CD4-positive, alpha-beta memory T cell (primary cell): ENCODE results near the gene BRAF. TPM values are rescaled to one million over a fixed set of nuclear protein-coding genes. Genes with fewer than 3 reads are reported as not detected.
A peak's percentile ranks its signal among the peaks of the same experiment; 100 is the strongest.
"Not testable (repeated sequence)": the region's sequence is repeated elsewhere in the genome, so short reads cannot be mapped to it uniquely, and the experiment has no call there.

Source experiments
- CTCF ChIA-PET: fragments of 350-600 bp; sonication (Branson Sonifier 250); formaldehyde crosslinking; loops from one replicate; lab custom pipeline; 2021; ENCODE audit warnings: inconsistent platforms; ENCODE audit not compliant: partially characterized antibody; lab: Charles Lee
- POLR2A ChIA-PET: fragments of 350-600 bp; sonication (Branson Sonifier 250); formaldehyde crosslinking; loops from one replicate; lab custom pipeline; 2021; ENCODE audit not compliant: partially characterized antibody; lab: Charles Lee
- DNase-seq, 5 donors: peaks; one replicate each; pipeline versions ENCODE4 v3.0.0 to v3.0.0-alpha.2; 2020 to 2022; ENCODE audit warnings: mixed read lengths in 1 of 5
- H3K27ac ChIP-seq: one replicate; pipeline ENCODE4 v1.7.0; 2013; ENCODE audit warnings: low read depth, low read length
- H3K27me3 ChIP-seq: 2 replicates; pipeline ENCODE4 v1.7.0; 2013; ENCODE audit warnings: mild to moderate bottlenecking, low read length, moderate library complexity; ENCODE audit not compliant: insufficient read depth
- H3K36me3 ChIP-seq: 2 replicates; pipeline ENCODE4 v1.7.0; 2013; ENCODE audit warnings: mild to moderate bottlenecking, low read length, moderate library complexity; ENCODE audit not compliant: insufficient read depth
- H3K4me1 ChIP-seq: 2 replicates; pipeline ENCODE4 v1.7.0; 2013; ENCODE audit warnings: mild to moderate bottlenecking, low read length, moderate library complexity; ENCODE audit not compliant: insufficient read depth
- H3K4me3 ChIP-seq, 2 donors: one replicate each; pipeline ENCODE4 v1.7.0; 2013; ENCODE audit warnings: low read length in 2 of 2, mild to moderate bottlenecking in 1 of 2
- H3K9me3 ChIP-seq, 2 donors: one replicate each; pipeline ENCODE4 v1.7.0; 2013; ENCODE audit warnings: low read length in 2 of 2, control low read depth in 1 of 2; ENCODE audit not compliant: control insufficient read depth in 1 of 2
- H3K27ac Mint-ChIP-seq, 7 donors: one replicate each; pipeline ENCODE4 v1.8.0; 2020 to 2021; ENCODE audit warnings: mixed read lengths in 7 of 7, mild to moderate bottlenecking in 6 of 7, inconsistent platforms in 3 of 7, moderate library complexity in 3 of 7
- H3K27me3 Mint-ChIP-seq, 2 donors: one replicate each; pipeline ENCODE4 v1.8.0; 2020 to 2021; ENCODE audit warnings: mixed read lengths in 2 of 2
- H3K36me3 Mint-ChIP-seq, 2 donors: one replicate each; pipeline ENCODE4 v1.8.0; 2020 to 2021; ENCODE audit warnings: mixed read lengths in 2 of 2, inconsistent platforms in 1 of 2, mild to moderate bottlenecking in 1 of 2
- H3K4me1 Mint-ChIP-seq, 4 donors: one replicate each; pipeline ENCODE4 v1.8.0; 2020 to 2021; ENCODE audit warnings: mixed read lengths in 4 of 4, mild to moderate bottlenecking in 1 of 4
- H3K4me3 Mint-ChIP-seq, 8 donors: one replicate each; pipeline ENCODE4 v1.8.0; 2020 to 2021; ENCODE audit warnings: mixed read lengths in 8 of 8, mild to moderate bottlenecking in 7 of 8, moderate library complexity in 6 of 8, inconsistent platforms in 3 of 8
- H3K9me3 Mint-ChIP-seq, 8 donors: one replicate each; pipeline ENCODE4 v1.8.0; 2020 to 2021; ENCODE audit warnings: mixed read lengths in 8 of 8, mild to moderate bottlenecking in 5 of 8, inconsistent platforms in 3 of 8, moderate library complexity in 1 of 8
- intact Hi-C: fragments of 100-400 bp; cut with micrococcal nuclease; formaldehyde crosslinking; loops from one replicate; pipeline ENCODE4 v1.15.1; 2023
- polyA plus RNA-seq, 2 donors: library from polyadenylated mRNA; unstranded; fragments of 300-500 nt; fragmentation: Illumina TruSeq; gene quantifications; one replicate each; pipeline ENCODE4 v1.2.3, GENCODE V29; 2021
- total RNA-seq, 2 experiments: library from RNA; stranded (reverse); gene quantifications; one replicate each; pipeline ENCODE4 v1.2.3, GENCODE V29; 2021

The BRAF gene
- total and polyA plus RNA-seq, 4 experiments from 2014 or later, result 10.0 to 52.5 (median 28.8) TPM

GRCh38 chr7:140743255-140743654 is 181.5 kb downstream of the BRAF start:
- peaks cover 14% of the 10 kb centered on the region for H3K36me3 ChIP-seq
- POLR2A ChIA-PET, result not testable (repeated sequence)
- CTCF ChIA-PET, result interaction anchor here (1.0 to 1.2 kb wide), 2 partner anchors 20 to 41 kb away, joined by 3 read pairs; no protein-coding TSS in a partner anchor

GRCh38 chr7:140738280-140738679 is 186.4 kb downstream of the BRAF start:
- Mint-ChIP-seq H3K27me3 (no peaks in the 10 kb centered on the region), H3K27ac (no peak overlapping the region), H3K9me3 (no peaks in the 10 kb centered on the region), H3K4me1 (no peaks in the 10 kb centered on the region), H3K36me3 (peaks cover 33 to 37% of the 10 kb centered on the region in 2 donors), H3K4me3 (no peak overlapping the region)
- intact Hi-C loops, result no loop called here
- no peak for DNase-seq
- ChIA-PET POLR2A (no interaction called here), CTCF (no interaction called here)
- Histone ChIP-seq H3K36me3 (peaks cover 14% of the 10 kb centered on the region), H3K4me3 (no peak overlapping the region), H3K9me3 (no peaks in the 10 kb centered on the region), H3K27me3 (no peaks in the 10 kb centered on the region), H3K4me1 (no peaks in the 10 kb centered on the region), H3K27ac (no peak overlapping the region)

More at GRCh38 chr7:140743255-140743654, 181.5 kb downstream of the BRAF start:
- H3K4me1 Mint-ChIP-seq, H3K9me3 Mint-ChIP-seq, H3K27ac Mint-ChIP-seq, H3K4me1 ChIP-seq, intact Hi-C loops, H3K27me3 Mint-ChIP-seq, H3K9me3 ChIP-seq, H3K4me3 Mint-ChIP-seq, DNase-seq, H3K27me3 ChIP-seq, H3K27ac ChIP-seq, H3K4me3 ChIP-seq: not testable (repeated sequence)
- H3K36me3 Mint-ChIP-seq, result peaks cover 34 to 43% of the 10 kb centered on the region in 2 donors

GRCh38 chr7:140734729-140735128 is 190.0 kb downstream of the BRAF start:
- no peaks in the 10 kb centered on the region for H3K9me3 Mint-ChIP-seq
- ChIA-PET CTCF (no interaction called here), POLR2A (no interaction called here)
- Histone ChIP-seq H3K36me3 (peaks cover 11% of the 10 kb centered on the region), H3K27ac (no peak overlapping the region), H3K4me1 (no peaks in the 10 kb centered on the region), H3K9me3 (no peaks in the 10 kb centered on the region), H3K4me3 (no peak overlapping the region), H3K27me3 (no peaks in the 10 kb centered on the region)
- H3K36me3 Mint-ChIP-seq, result peaks cover 23 to 29% of the 10 kb centered on the region in 2 donors
- intact Hi-C loops, result no loop called here
- no peak overlapping the region for H3K4me3 Mint-ChIP-seq
- H3K27me3 Mint-ChIP-seq, result no peaks in the 10 kb centered on the region
- H3K4me1 Mint-ChIP-seq, result no peaks in the 10 kb centered on the region
- DNase-seq, result no peak
- H3K27ac Mint-ChIP-seq, result no peak overlapping the region

DNA sequence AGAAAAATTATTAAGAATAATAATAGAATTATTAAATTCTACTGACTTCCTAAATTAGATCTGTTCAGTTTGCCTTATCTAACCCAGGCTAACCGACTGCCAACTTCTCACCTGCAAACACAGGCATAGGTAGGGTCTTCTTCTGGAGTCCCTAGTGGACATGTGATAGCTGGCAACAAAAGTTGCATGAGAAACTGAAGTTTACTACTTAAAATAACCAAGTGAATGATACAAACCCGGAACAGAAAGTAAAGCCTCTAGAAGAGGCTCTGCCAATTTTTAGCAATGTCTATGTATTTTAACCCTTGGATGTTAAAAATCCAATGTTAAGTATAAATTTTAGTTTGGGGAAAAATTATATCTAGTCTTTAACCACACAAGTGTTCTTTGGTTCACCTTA is 190.6 kb downstream of the BRAF start:
- Histone ChIP-seq H3K36me3 (peaks cover 8% of the 10 kb centered on the region), H3K27me3 (no peaks in the 10 kb centered on the region), H3K4me3 (no peak overlapping the region), H3K9me3 (no peaks in the 10 kb centered on the region), H3K4me1 (no peaks in the 10 kb centered on the region), H3K27ac (no peak overlapping the region)
- POLR2A ChIA-PET, result no interaction called here
- Mint-ChIP-seq H3K4me3 (no peak overlapping the region), H3K27me3 (no peaks in the 10 kb centered on the region), H3K36me3 (peaks cover 20 to 27% of the 10 kb centered on the region in 2 donors), H3K27ac (no peak overlapping the region), H3K4me1 (no peaks in the 10 kb centered on the region), H3K9me3 (no peaks in the 10 kb centered on the region)
- CTCF ChIA-PET, result no interaction called here
- intact Hi-C loops, result no loop called here
- DNase-seq, result no peak

GRCh38 chr7:140732416-140732815 is 192.3 kb downstream of the BRAF start:
- no peaks in the 10 kb centered on the region for H3K9me3 Mint-ChIP-seq
- no peak overlapping the region for H3K4me3 Mint-ChIP-seq
- DNase-seq, result no peak
- ChIA-PET CTCF (no interaction called here), POLR2A (no interaction called here)
- no peaks in the 10 kb centered on the region for H3K36me3 ChIP-seq
- no peak overlapping the region for H3K27ac ChIP-seq
- H3K27me3 Mint-ChIP-seq, result no peaks in the 10 kb centered on the region
- H3K36me3 Mint-ChIP-seq, result peaks cover 14 to 27% of the 10 kb centered on the region in 2 donors
- intact Hi-C loops, result no loop called here
- no peaks in the 10 kb centered on the region for H3K27me3 ChIP-seq
- peak overlapping the region in 1 of 7 donors; percentile 51 for H3K27ac Mint-ChIP-seq
- H3K4me1 ChIP-seq, result no peaks in the 10 kb centered on the region
- no peaks in the 10 kb centered on the region for H3K9me3 ChIP-seq
- H3K4me1 Mint-ChIP-seq, result no peaks in the 10 kb centered on the region
- H3K4me3 ChIP-seq, result no peak overlapping the region

DNA sequence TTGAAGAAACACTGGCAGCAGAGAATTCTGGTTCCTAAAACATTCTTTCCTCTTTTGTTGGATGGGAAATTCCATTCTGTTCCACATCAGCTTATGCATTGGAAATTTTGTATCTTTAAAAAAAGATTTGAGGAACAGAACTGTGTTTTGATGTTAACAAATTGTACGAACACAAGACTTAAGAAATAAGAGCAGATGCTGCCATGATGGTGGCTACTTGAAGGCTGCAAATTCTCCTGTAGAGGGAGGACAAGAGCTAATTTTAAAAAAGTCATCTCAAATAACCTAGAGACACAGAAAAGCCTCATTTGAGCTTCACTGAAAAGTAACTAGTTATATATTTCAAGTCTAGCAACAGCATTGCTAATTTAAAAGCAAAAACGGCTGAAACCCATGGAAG is 198.4 kb downstream of the BRAF start:
- Mint-ChIP-seq H3K4me3 (no peak overlapping the region), H3K4me1 (peaks cover 11 to 18% (median 15%) of the 10 kb centered on the region in 4 donors), H3K9me3 (no peaks in the 10 kb centered on the region), H3K27me3 (no peaks in the 10 kb centered on the region), H3K27ac (peak overlapping the region in 3 of 7 donors; percentile 7 to 61 (median 36)), H3K36me3 (peaks cover 5 to 13% of the 10 kb centered on the region in 2 donors)
- no peak for DNase-seq
- peaks cover 4% of the 10 kb centered on the region for H3K36me3 ChIP-seq
- H3K4me3 ChIP-seq, result no peak overlapping the region
- ChIA-PET CTCF (no interaction called here), POLR2A (no interaction called here)
- H3K27ac ChIP-seq, result no peak overlapping the region
- peaks cover 15% of the 10 kb centered on the region for H3K4me1 ChIP-seq
- no peaks in the 10 kb centered on the region for H3K27me3 ChIP-seq
- intact Hi-C loops, result no loop called here
- no peaks in the 10 kb centered on the region for H3K9me3 ChIP-seq

- Histone ChIP-seq H3K4me1 (peaks cover 15% of the 10 kb centered on the region), H3K27me3 (no peaks in the 10 kb centered on the region), H3K9me3 (no peaks in the 10 kb centered on the region), H3K4me3 (no peak overlapping the region), H3K27ac (no peak overlapping the region), H3K36me3 (peaks cover 4% of the 10 kb centered on the region)
- peak overlapping the region in 3 of 7 donors; percentile 14 to 42 (median 39) for H3K27ac Mint-ChIP-seq
- intact Hi-C loops, result no loop called here
- no peaks in the 10 kb centered on the region for H3K27me3 Mint-ChIP-seq
- ChIA-PET POLR2A (interaction anchor here (3.0 kb wide), 1 partner anchor 51 kb away, joined by 13 read pairs; the partner anchor contains the start of gene ADCK2), CTCF (interaction anchor here (1.3 kb wide), 1 partner anchor 87 kb away, joined by 4 read pairs; no protein-coding TSS in a partner anchor)
- no peak overlapping the region for H3K4me3 Mint-ChIP-seq
- H3K4me1 Mint-ChIP-seq, result peaks cover 11 to 18% (median 15%) of the 10 kb centered on the region in 4 donors
- H3K36me3 Mint-ChIP-seq, result peaks cover 2 to 9% of the 10 kb centered on the region in 2 donors
- DNase-seq, result no peak
- H3K9me3 Mint-ChIP-seq, result no peaks in the 10 kb centered on the region
Observed at GRCh38 chr7:140724706-140725105, 200.0 kb downstream of the BRAF start.
